H1 (cell line): ENCODE measurements around the gene AFF2. TPM values are rescaled to one million over a fixed set of nuclear protein-coding genes. Genes with fewer than 3 reads are reported as not detected.

ENCODE experiments used
- CTCF ChIA-PET: fragments of 300-600 bp; sonication (Branson Sonifier 250); formaldehyde crosslinking; loops from one replicate; lab custom pipeline; 2021; ENCODE audit not compliant: partially characterized antibody; lab: Charles Lee
- POLR2A ChIA-PET: fragments of 300-600 bp; sonication (Branson Sonifier 250); formaldehyde crosslinking; loops from one replicate; lab custom pipeline; 2021; ENCODE audit warnings: inconsistent platforms; ENCODE audit not compliant: partially characterized antibody; lab: Charles Lee
- DNase-seq, 2 experiments: peaks; one replicate each; pipeline versions ENCODE4 v3.0.0 to v3.0.0-alpha.2; 2010 to 2022; ENCODE audit warnings: low spot score in 2 of 2, low read depth in 1 of 2, mixed read lengths in 1 of 2
- FAIRE-seq: peaks from 2 replicates; lab custom pipeline; 2011; peaks lifted over from hg19 to GRCh38; lab: Jason Lieb, UNC
- H2AFZ ChIP-seq: 2 replicates; pipeline ENCODE4 v1.8.1; 2012; ENCODE audit warnings: low read length, inconsistent platforms
- H2AK5ac ChIP-seq: 2 replicates; pipeline ENCODE4 v1.6.1; 2013; ENCODE audit warnings: low read depth, low read length
- H2BK120ac ChIP-seq: replicated peaks from 2 replicates; pipeline ENCODE3; 2013; ENCODE audit warnings: low read depth, low read length, inconsistent platforms
- H2BK12ac ChIP-seq: 2 replicates; pipeline ENCODE4 v1.6.1; 2013; ENCODE audit warnings: low read depth, low read length
- H2BK15ac ChIP-seq: 2 replicates; pipeline ENCODE4 v1.6.1; 2013; ENCODE audit warnings: low read length
- H2BK20ac ChIP-seq: 2 replicates; pipeline ENCODE4 v1.6.1; 2013; ENCODE audit warnings: low read length
- H2BK5ac ChIP-seq: 2 replicates; pipeline ENCODE4 v1.6.1; 2013; ENCODE audit warnings: low read depth, low read length
- H3K14ac ChIP-seq: 2 replicates; pipeline ENCODE4 v1.6.1; 2013; ENCODE audit warnings: inconsistent platforms; ENCODE audit not compliant: insufficient read length
- H3K18ac ChIP-seq: 2 replicates; pipeline ENCODE4 v1.6.1; 2013; ENCODE audit warnings: low read length; ENCODE audit errors: extremely low read depth
- H3K23ac ChIP-seq: 2 replicates; pipeline ENCODE4 v1.6.1; 2013; ENCODE audit warnings: inconsistent platforms; ENCODE audit not compliant: insufficient read length
- H3K23me2 ChIP-seq: 2 replicates; pipeline ENCODE4 v1.6.1; 2013; ENCODE audit warnings: low read depth, low read length
- H3K27ac ChIP-seq: 2 replicates; pipeline ENCODE4 v1.6.1; 2011; ENCODE audit warnings: low read depth, low read length, inconsistent platforms
- H3K27me3 ChIP-seq, 4 experiments: replicated peaks in 1 of 4; 1 replicate in 1 of 4; 2 replicates in 3 of 4; pipeline versions ENCODE4 v1.6.1 to v1.8.1; 2011 to 2013; ENCODE audit warnings: low read length in 3 of 4, mild to moderate bottlenecking in 3 of 4, inconsistent platforms in 2 of 4, mixed read lengths in 2 of 4, moderate library complexity in 1 of 4; ENCODE audit not compliant: control insufficient read depth in 3 of 4, insufficient read depth in 3 of 4; ENCODE audit errors: extremely low read depth in 1 of 4
- H3K36me3 ChIP-seq, 4 experiments: 2 replicates each; pipeline versions ENCODE4 v1.6.1 to v1.8.1; 2011 to 2013; ENCODE audit warnings: mild to moderate bottlenecking in 4 of 4, low read length in 3 of 4, moderate library complexity in 2 of 4, control low read depth in 1 of 4, inconsistent platforms in 1 of 4; ENCODE audit not compliant: insufficient read depth in 4 of 4, control insufficient read depth in 2 of 4
- H3K4ac ChIP-seq: replicated peaks from 2 replicates; pipeline ENCODE3; 2013; ENCODE audit warnings: low read length, low read depth, mixed read lengths, inconsistent platforms; ENCODE audit not compliant: insufficient read length
- H3K4me1 ChIP-seq, 4 experiments: replicated peaks in 1 of 4; 1 replicate in 1 of 4; 2 replicates in 3 of 4; pipeline versions ENCODE4 v1.6.1 to v1.8.1; 2011 to 2013; ENCODE audit warnings: low read length in 3 of 4, inconsistent platforms in 2 of 4, mixed read lengths in 1 of 4; ENCODE audit not compliant: insufficient read depth in 4 of 4, control insufficient read depth in 3 of 4
- H3K4me2 ChIP-seq, 2 experiments: 2 replicates each; pipeline versions ENCODE4 v1.6.1 to v1.8.1; 2011 to 2013; ENCODE audit warnings: low read depth in 2 of 2, low read length in 2 of 2, control low read depth in 1 of 2, inconsistent platforms in 1 of 2, mild to moderate bottlenecking in 1 of 2; ENCODE audit not compliant: insufficient read depth in 1 of 2
- H3K4me3 ChIP-seq, 4 experiments: fragments of 200-600, 300-600 bp in 1 of 4; sonication (generic), shearing (Covaris generic), sonication (Bioruptor Twin) in 1 of 4; 2 replicates each; pipeline versions ENCODE4 v1.5.1 to v1.8.1; 2011 to 2016; ENCODE audit warnings: low read length in 4 of 4, low read depth in 3 of 4, control low read depth in 2 of 4, inconsistent platforms in 2 of 4, mild to moderate bottlenecking in 2 of 4, mixed read lengths in 1 of 4, moderate library complexity in 1 of 4; ENCODE audit not compliant: insufficient read depth in 2 of 4; ENCODE audit errors: extremely low read depth in 1 of 4
- H3K56ac ChIP-seq: replicated peaks from 2 replicates; pipeline ENCODE3; 2013; ENCODE audit warnings: low read depth, mild to moderate bottlenecking, mixed read lengths, low read length, inconsistent platforms; ENCODE audit not compliant: insufficient read length
- H3K79me1 ChIP-seq: 2 replicates; pipeline ENCODE4 v1.6.1; 2013; ENCODE audit warnings: low read depth, low read length, control low read depth
- H3K79me2 ChIP-seq, 2 experiments: 2 replicates each; pipeline versions ENCODE4 v1.6.1 to v1.8.1; 2012 to 2013; ENCODE audit warnings: low read length in 2 of 2, mild to moderate bottlenecking in 2 of 2, inconsistent platforms in 1 of 2; ENCODE audit not compliant: insufficient read depth in 2 of 2, control insufficient read depth in 1 of 2
- H3K9ac ChIP-seq, 4 experiments: replicated peaks in 1 of 4; 1 replicate in 1 of 4; 2 replicates in 3 of 4; pipeline versions ENCODE4 v1.6.1 to v1.8.1; 2011 to 2013; ENCODE audit warnings: low read depth in 3 of 4, low read length in 3 of 4, control low read depth in 2 of 4, mild to moderate bottlenecking in 2 of 4, moderate library complexity in 2 of 4, inconsistent platforms in 1 of 4; ENCODE audit errors: extremely low read depth in 1 of 4
- H3K9me3 ChIP-seq, 2 experiments: 2 replicates each; pipeline versions ENCODE4 v1.6.1 to v1.8.1; 2012 to 2013; ENCODE audit warnings: mild to moderate bottlenecking in 2 of 2, moderate library complexity in 2 of 2, control low read depth in 1 of 2, inconsistent platforms in 1 of 2, low read depth in 1 of 2, low read length in 1 of 2, mixed read lengths in 1 of 2; ENCODE audit not compliant: insufficient read depth in 2 of 2
- H4K20me1 ChIP-seq, 2 experiments: replicated peaks in 1 of 2; 2 replicates each; pipeline versions ENCODE3 to v1.8.1; 2011 to 2013; ENCODE audit warnings: inconsistent platforms in 2 of 2, low read length in 2 of 2, mild to moderate bottlenecking in 1 of 2; ENCODE audit not compliant: insufficient read depth in 2 of 2, control insufficient read depth in 1 of 2
- H4K5ac ChIP-seq: 2 replicates; pipeline ENCODE4 v1.6.1; 2013; ENCODE audit warnings: low read length, low read depth, mixed read lengths, inconsistent platforms; ENCODE audit not compliant: insufficient read length
- H4K8ac ChIP-seq: 2 replicates; pipeline ENCODE4 v1.8.0; 2013; ENCODE audit warnings: mild to moderate bottlenecking, moderate library complexity, low read length, inconsistent platforms; ENCODE audit not compliant: insufficient read depth; ENCODE audit errors: extremely low read depth
- H4K91ac ChIP-seq: replicated peaks from 2 replicates; pipeline ENCODE3; 2013; ENCODE audit warnings: low read length, mixed read lengths, inconsistent platforms; ENCODE audit not compliant: insufficient read length
- BACH1 ChIP-seq: IDR thresholded peaks from 2 replicates; pipeline ENCODE4 v1.6.1; 2012; ENCODE audit warnings: low read length, improper control_type of control experiment
- JUN ChIP-seq: IDR thresholded peaks from 2 replicates; pipeline ENCODE4 v1.6.1; 2011; ENCODE audit warnings: low read depth, mild to moderate bottlenecking, improper control_type of control experiment, low read length
- TBP ChIP-seq: IDR thresholded peaks from 2 replicates; pipeline ENCODE4 v1.6.1; 2011; ENCODE audit warnings: low read depth, low read length, improper control_type of control experiment
- WGBS, 2 experiments: shearing (Covaris generic) in 1 of 2; methylation state at CpG; one replicate each; pipeline versions ENCODE4 v1.1.6 to v1.1.7; 2013 to 2015; ENCODE audit warnings: low lambda C conversion rate in 2 of 2, mixed read lengths in 2 of 2, inconsistent platforms in 1 of 2, low coverage in 1 of 2, missing lambda C conversion rate in 1 of 2; ENCODE audit not compliant: insufficient replicate concordance in 2 of 2, insufficient coverage in 1 of 2, insufficient read length in 1 of 2; ENCODE audit errors: extremely low coverage in 1 of 2, missing lambda C conversion rate in 1 of 2; 5-methylcytosine and 5-hydroxymethylcytosine counted together
- polyA plus RNA-seq, 7 experiments: library from polyadenylated mRNA; depleted of rRNA in 3 of 7; stranded (reverse) in 5 of 7; unstranded in 2 of 7; fragments of >200 nt in 5 of 7; fragments of 200-250 nt in 2 of 7; gene quantifications; 1 replicate in 5 of 7; 2 replicates in 1 of 7; 4 replicates in 1 of 7; pipeline versions ENCODE4 v1.2.1 to v1.2.3, GENCODE V29; 2011 to 2013; ENCODE audit warnings: missing spikeins in 2 of 7, mixed read lengths in 2 of 7
- total RNA-seq: library from RNA; stranded (reverse); fragmentation: NEBNext Ultra II Directional; extraction: Animal tissue kit (Norgen Biotek cat#: 25700); gene quantifications from 2 replicates; pipeline ENCODE4 v1.2.1, GENCODE V29; 2021

AFF2 gene
- total and polyA plus RNA-seq, 2 of the 8 experiments (the other 6 are each of a cell fraction or from before 2014, with no cell fraction given): 2.0 to 7.3 TPM

DNA sequence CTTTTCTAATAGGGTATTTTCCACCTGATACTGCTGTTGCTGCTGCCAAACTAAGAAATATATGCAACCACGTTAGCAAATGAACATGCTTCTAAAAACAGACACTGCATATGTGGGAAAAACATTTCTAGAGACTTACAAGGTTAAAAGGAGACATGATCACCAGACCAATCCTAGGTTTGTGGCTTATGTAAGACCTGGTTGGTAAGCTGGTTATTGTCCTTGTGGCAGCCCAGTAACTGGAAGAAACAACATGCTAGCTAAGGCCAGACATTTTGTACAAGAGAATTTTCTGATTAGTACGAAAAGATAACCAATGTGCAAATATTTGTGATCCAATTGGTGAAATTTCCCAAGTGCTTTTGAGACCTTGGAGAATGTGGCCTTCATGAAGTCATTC is 112.0 kb downstream of the AFF2 start:
- H3K79me1 ChIP-seq: no peaks in the 10 kb centered on the region
- 86% methylated on average over 1 of the region's 2 CpGs; no CpG with 5 or more reads in 1 of the 2 experiments for WGBS, 2 experiments
- no peak overlapping the region for H4K5ac ChIP-seq
- no peak overlapping the region for H3K23ac ChIP-seq
- no peak overlapping the region for H2BK12ac ChIP-seq
- no peak overlapping the region for H2BK15ac ChIP-seq
- no peak overlapping the region for H3K4me3 ChIP-seq
- H3K4me1 ChIP-seq: peaks cover 0 to 2% (median under 1%) of the 10 kb centered on the region in 4 experiments; a peak in 2 of 7 replicates
- H2AFZ ChIP-seq: no peak overlapping the region
- no peak overlapping the region for H3K4ac ChIP-seq
- no peaks in the 10 kb centered on the region for H3K27me3 ChIP-seq
- ChIA-PET POLR2A (no interaction called here), CTCF (no interaction called here)
- DNase-seq (no peak), FAIRE-seq (no peak)
- H2BK5ac ChIP-seq: no peak overlapping the region
- H3K36me3 ChIP-seq: no peaks in the 10 kb centered on the region
- no peak overlapping the region for H3K9ac ChIP-seq
- H2BK20ac ChIP-seq: no peak overlapping the region
- no peak overlapping the region for H2BK120ac ChIP-seq
- H3K23me2 ChIP-seq: no peaks in the 10 kb centered on the region; the same call in 1 of the 2 replicates
- H4K91ac ChIP-seq: no peak overlapping the region
- no peaks in the 10 kb centered on the region for H4K20me1 ChIP-seq
- no peak overlapping the region for H3K27ac ChIP-seq
- no peaks in the 10 kb centered on the region for H3K9me3 ChIP-seq
- no peak overlapping the region for H4K8ac ChIP-seq
- no peak overlapping the region for H3K56ac ChIP-seq
- no peak overlapping the region for H3K14ac ChIP-seq
- H3K79me2 ChIP-seq: no peaks in the 10 kb centered on the region
- H3K4me2 ChIP-seq: no peak overlapping the region
- no peak overlapping the region for H3K18ac ChIP-seq
- H2AK5ac ChIP-seq: no peak overlapping the region
- TF ChIP-seq BACH1: no peak
- no peak for TF ChIP-seq JUN
- TF ChIP-seq TBP: no peak
